ENCODE results near the gene SCIN.
"Not testable (repeated sequence)": the region's sequence is repeated elsewhere in the genome, so short reads cannot be mapped to it uniquely, and the experiment has no call there.

DNA sequence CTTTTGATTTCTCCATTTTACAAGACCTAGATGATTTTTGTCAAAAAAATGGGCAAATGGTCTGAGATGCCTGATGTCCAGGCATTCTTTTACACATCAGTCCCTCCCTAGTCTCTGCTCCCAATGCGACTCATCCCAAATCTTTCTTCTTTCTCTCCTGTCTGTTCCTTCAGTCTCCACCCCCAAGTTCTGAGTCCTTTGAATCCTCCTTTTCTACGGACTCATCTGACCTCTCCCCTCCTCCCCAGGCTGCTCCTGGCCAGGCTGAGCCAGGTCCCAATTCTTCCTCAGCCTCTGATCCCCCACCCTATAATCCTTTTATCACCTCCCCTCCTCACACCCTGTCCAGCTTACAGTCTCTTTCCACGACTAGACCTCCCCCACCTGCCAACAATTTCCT is 90.5 kb downstream of the SCIN start:
- not testable (repeated sequence) for TF ChIP-seq CTCF (conservative IDR thresholded peaks at IDR 0.05; ENCODE audit: low read length); EZH2phosphoT487 (IDR thresholded peaks at IDR 0.05; ENCODE audit: borderline replicate concordance, low read depth, low read length)
